22Rv1 (cell line): ENCODE measurements around the gene PROM1.
A peak's percentile ranks its signal among the peaks of the same experiment; 100 is the strongest.

Experiments used
- CTCF ChIP-seq: fragments of 450-650 bp; IDR thresholded peaks from 2 replicates; pipeline ENCODE4 v1.5.1; 2017; ENCODE audit warnings: mild to moderate bottlenecking
- ZFX ChIP-seq: fragments of 450-650 bp; IDR thresholded peaks from 2 replicates; pipeline ENCODE4 v1.6.1; 2017; ENCODE audit warnings: antibody characterized with exemption, borderline replicate concordance

- TF ChIP-seq CTCF, result peak; percentile 78
- no peak for TF ChIP-seq ZFX
Observed at GRCh38 chr4:16026160-16026761, 57.6 kb downstream of the PROM1 start.
